Left renal cortex interstitium (tissue), 4 donors: ENCODE results near the gene NBAS. TPM values are rescaled to one million over a fixed set of nuclear protein-coding genes. Genes with fewer than 3 reads are reported as not detected.
"Not testable (repeated sequence)": the region's sequence is repeated elsewhere in the genome, so short reads cannot be mapped to it uniquely, and the experiment has no call there.

Experiments
- DNase-seq, 4 donors: peaks; one replicate each; pipeline ENCODE4 v3.0.0-alpha.2; 2013; ENCODE audit warnings: low read depth in 4 of 4, low spot score in 2 of 4, missing footprints in 1 of 4
- polyA plus RNA-seq, 4 donors: library from polyadenylated mRNA; unstranded; fragments of 120-200 nt; gene quantifications; one replicate each; pipeline ENCODE4 v1.2.1, GENCODE V29; 2013; ENCODE audit not compliant: insufficient read length in 4 of 4

The NBAS gene
- polyA plus RNA-seq, 4 donors: 59.5 to 62.8 (median 61.5) TPM

GRCh38 chr2:15432642-15433256 lies 128.4 kb downstream of the NBAS start:
- no peak for DNase-seq

GRCh38 chr2:15429032-15429431 lies 132.1 kb downstream of the NBAS start:
- no peak for DNase-seq

- DNase-seq: no peak
Observed at GRCh38 chr2:15427987-15428386, 133.1 kb downstream of the NBAS start.

GRCh38 chr2:15426606-15427005 lies 134.5 kb downstream of the NBAS start:
- DNase-seq: no peak

GRCh38 chr2:15425712-15426111 lies 135.4 kb downstream of the NBAS start:
- peak in 3 of 4 donors; percentile 11 to 20 (median 13) for DNase-seq

GRCh38 chr2:15421753-15422152 lies 139.4 kb downstream of the NBAS start:
- DNase-seq: no peak

- DNase-seq: no peak
Observed at GRCh38 chr2:15415748-15416147, 145.4 kb downstream of the NBAS start.

GRCh38 chr2:15412779-15413178 lies 148.4 kb downstream of the NBAS start:
- no peak for DNase-seq

GRCh38 chr2:15412309-15412708 lies 148.8 kb downstream of the NBAS start:
- DNase-seq: no peak

GRCh38 chr2:15410884-15411283 lies 150.2 kb downstream of the NBAS start:
- no peak for DNase-seq

GRCh38 chr2:15408759-15409158 lies 152.4 kb downstream of the NBAS start:
- DNase-seq: no peak

- no peak for DNase-seq
Observed at GRCh38 chr2:15407666-15408065, 153.5 kb downstream of the NBAS start.

- DNase-seq: not testable (repeated sequence)
Observed at GRCh38 chr2:15404511-15404910, 156.6 kb downstream of the NBAS start.

- no peak for DNase-seq
Observed at GRCh38 chr2:15400240-15400826, 160.8 kb downstream of the NBAS start.

- DNase-seq: no peak
Observed at GRCh38 chr2:15399241-15399640, 161.9 kb downstream of the NBAS start.

- DNase-seq: no peak
Observed at GRCh38 chr2:15391751-15392150, 169.4 kb downstream of the NBAS start.

- no peak for DNase-seq
Observed at GRCh38 chr2:15389895-15390294, 171.2 kb downstream of the NBAS start.

- no peak for DNase-seq
Observed at GRCh38 chr2:15389326-15389700, 171.8 kb downstream of the NBAS start.

GRCh38 chr2:15388406-15389325 lies 172.5 kb downstream of the NBAS start:
- DNase-seq: no peak

- no peak for DNase-seq
Observed at GRCh38 chr2:15385184-15385583, 175.9 kb downstream of the NBAS start.

- no peak for DNase-seq
Observed at GRCh38 chr2:15383695-15384350, 177.3 kb downstream of the NBAS start.
